Measurements from ENCODE around the gene KIF3B. TPM values are rescaled to one million over a fixed set of nuclear protein-coding genes. Genes with fewer than 3 reads are reported as not detected.
"Not testable (repeated sequence)": the region's sequence is repeated elsewhere in the genome, so short reads cannot be mapped to it uniquely, and the experiment has no call there.

KIF3B gene
- total and polyA plus RNA-seq, 12 donors: 8.4 to 62.1 (median 28.6) TPM

GRCh38 chr20:32249030-32249738, 28.3 kb upstream of the KIF3B start:
- Histone ChIP-seq H3K4me3 (no peak overlapping the region), H3K27ac (no peak overlapping the region), H3K27me3 (no peaks in the 10 kb centered on the region), H3K4me1 (replicated peaks in 1 of 2) (no peaks in the 10 kb centered on the region), H3K36me3 (replicated peaks in 1 of 2) (no peaks in the 10 kb centered on the region), H3K9me3 (replicated peaks in 1 of 3) (no peaks in the 10 kb centered on the region)
- no peak for DNase-seq
- intact Hi-C loops (cut with DNase I): no loop called here
- TF ChIP-seq, protein P1, sequence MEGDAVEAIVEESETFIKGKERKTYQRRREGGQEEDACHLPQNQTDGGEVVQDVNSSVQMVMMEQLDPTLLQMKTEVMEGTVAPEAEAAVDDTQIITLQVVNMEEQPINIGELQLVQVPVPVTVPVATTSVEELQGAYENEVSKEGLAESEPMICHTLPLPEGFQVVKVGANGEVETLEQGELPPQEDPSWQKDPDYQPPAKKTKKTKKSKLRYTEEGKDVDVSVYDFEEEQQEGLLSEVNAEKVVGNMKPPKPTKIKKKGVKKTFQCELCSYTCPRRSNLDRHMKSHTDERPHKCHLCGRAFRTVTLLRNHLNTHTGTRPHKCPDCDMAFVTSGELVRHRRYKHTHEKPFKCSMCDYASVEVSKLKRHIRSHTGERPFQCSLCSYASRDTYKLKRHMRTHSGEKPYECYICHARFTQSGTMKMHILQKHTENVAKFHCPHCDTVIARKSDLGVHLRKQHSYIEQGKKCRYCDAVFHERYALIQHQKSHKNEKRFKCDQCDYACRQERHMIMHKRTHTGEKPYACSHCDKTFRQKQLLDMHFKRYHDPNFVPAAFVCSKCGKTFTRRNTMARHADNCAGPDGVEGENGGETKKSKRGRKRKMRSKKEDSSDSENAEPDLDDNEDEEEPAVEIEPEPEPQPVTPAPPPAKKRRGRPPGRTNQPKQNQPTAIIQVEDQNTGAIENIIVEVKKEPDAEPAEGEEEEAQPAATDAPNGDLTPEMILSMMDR (IDR thresholded peaks at IDR 0.05): no peak
- no peak for TF ChIP-seq POLR2A (IDR thresholded peaks at IDR 0.05)
- 76 to 84% (median 82%) methylated on average over 9 of the region's 9 CpGs for WGBS, 4 donors

DNA sequence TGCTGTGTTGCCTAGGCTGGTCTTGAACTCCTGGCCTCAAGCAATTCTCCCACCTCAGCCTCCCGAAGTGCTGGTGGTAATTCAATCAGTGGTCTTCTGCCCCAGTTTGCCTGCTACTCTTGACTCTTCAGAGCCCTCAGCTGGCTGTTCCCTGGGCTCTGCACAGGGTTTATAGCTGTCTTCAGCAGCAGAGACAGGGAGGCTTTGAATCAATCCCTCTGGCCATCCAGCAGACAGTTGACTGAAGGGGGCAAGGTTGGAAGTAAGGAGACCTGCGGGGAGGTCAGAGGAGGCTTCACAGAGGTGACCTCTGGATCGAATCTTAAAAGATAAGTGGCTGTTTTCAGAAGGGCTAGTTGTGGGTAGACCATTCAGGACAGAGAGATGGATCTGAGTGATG, 26.0 kb upstream of the KIF3B start:
- H3K36me3 ChIP-seq (replicated peaks in 1 of 2): no peaks in the 10 kb centered on the region
- TF ChIP-seq, protein P1 (IDR thresholded peaks at IDR 0.05): no peak
- no peak for TF ChIP-seq POLR2A (IDR thresholded peaks at IDR 0.05)
- no peak overlapping the region for H3K27ac ChIP-seq
- no peaks in the 10 kb centered on the region for H3K27me3 ChIP-seq
- WGBS, 4 donors: 35 to 59% (median 55%) methylated on average over 3 of the region's 3 CpGs
- no peaks in the 10 kb centered on the region for H3K4me1 ChIP-seq (replicated peaks in 1 of 2)
- H3K4me3 ChIP-seq: no peak overlapping the region
- DNase-seq: no peak
- intact Hi-C loops (cut with DNase I): no loop called here
- H3K9me3 ChIP-seq (replicated peaks in 1 of 3): no peaks in the 10 kb centered on the region

GRCh38 chr20:32252189-32252588, 25.3 kb upstream of the KIF3B start:
- DNase-seq: no peak
- TF ChIP-seq POLR2A (IDR thresholded peaks at IDR 0.05): no peak
- TF ChIP-seq, protein P1 (IDR thresholded peaks at IDR 0.05): no peak
- Histone ChIP-seq H3K4me1 (replicated peaks in 1 of 2) (no peaks in the 10 kb centered on the region), H3K27me3 (no peaks in the 10 kb centered on the region), H3K36me3 (replicated peaks in 1 of 2) (no peaks in the 10 kb centered on the region), H3K27ac (no peak overlapping the region), H3K9me3 (replicated peaks in 1 of 3) (no peaks in the 10 kb centered on the region), H3K4me3 (no peak overlapping the region)
- WGBS, 4 donors: 78 to 90% (median 86%) methylated on average over 6 of the region's 6 CpGs
- intact Hi-C loops (cut with DNase I): no loop called here

- DNase-seq; H3K27ac ChIP-seq; H3K4me3 ChIP-seq; H3K36me3 ChIP-seq (replicated peaks in 1 of 2); H3K4me1 ChIP-seq (replicated peaks in 1 of 2); intact Hi-C loops (cut with DNase I); H3K9me3 ChIP-seq (replicated peaks in 1 of 3); H3K27me3 ChIP-seq: not testable (repeated sequence)
- 89 to 93% (median 91%) methylated on average over 10 of the region's 10 CpGs for WGBS, 4 donors
Observed at GRCh38 chr20:32260973-32261372, 16.5 kb upstream of the KIF3B start.

GRCh38 chr20:32261644-32262043, 15.8 kb upstream of the KIF3B start:
- Histone ChIP-seq H3K36me3 (replicated peaks in 1 of 2) (no peaks in the 10 kb centered on the region), H3K9me3 (replicated peaks in 1 of 3) (no peaks in the 10 kb centered on the region), H3K27ac (no peak overlapping the region), H3K27me3 (no peaks in the 10 kb centered on the region), H3K4me3 (no peak overlapping the region), H3K4me1 (replicated peaks in 1 of 2) (no peaks in the 10 kb centered on the region)
- intact Hi-C loops (cut with DNase I): no loop called here
- 52 to 82% (median 75%) methylated on average over 2 of the region's 2 CpGs for WGBS, 4 donors
- TF ChIP-seq, protein P1 (IDR thresholded peaks at IDR 0.05): no peak
- TF ChIP-seq POLR2A (IDR thresholded peaks at IDR 0.05): no peak
- no peak for DNase-seq

Data from adrenal gland (tissue), 12 donors.